ENCODE measurements around the gene NOC4L.

DNA sequence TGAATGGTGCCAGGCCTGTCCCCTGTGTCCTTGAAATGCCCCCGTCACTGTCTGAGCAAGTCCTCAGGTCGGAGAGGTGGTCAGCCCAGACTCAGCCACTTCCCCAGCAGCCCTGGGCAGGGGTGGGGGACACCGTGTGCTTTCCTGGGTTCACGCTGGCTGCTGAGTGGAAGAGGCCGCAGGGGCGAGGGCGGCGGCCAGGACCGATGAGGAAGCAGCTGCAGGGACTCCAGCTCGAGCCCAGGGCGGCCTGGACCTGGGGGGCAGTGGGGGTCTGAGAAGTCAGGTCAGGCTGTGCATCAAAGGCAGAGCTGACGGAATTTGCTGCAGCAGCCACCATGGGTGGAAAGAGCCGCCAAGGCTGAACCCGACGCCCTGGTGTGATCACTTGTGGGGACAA, 28.4 kb downstream of the NOC4L start:
- no peak for TF ChIP-seq EZH2phosphoT487 (IDR thresholded peaks at IDR 0.05; ENCODE audit: unreplicated experiment)
- TF ChIP-seq, protein P1, sequence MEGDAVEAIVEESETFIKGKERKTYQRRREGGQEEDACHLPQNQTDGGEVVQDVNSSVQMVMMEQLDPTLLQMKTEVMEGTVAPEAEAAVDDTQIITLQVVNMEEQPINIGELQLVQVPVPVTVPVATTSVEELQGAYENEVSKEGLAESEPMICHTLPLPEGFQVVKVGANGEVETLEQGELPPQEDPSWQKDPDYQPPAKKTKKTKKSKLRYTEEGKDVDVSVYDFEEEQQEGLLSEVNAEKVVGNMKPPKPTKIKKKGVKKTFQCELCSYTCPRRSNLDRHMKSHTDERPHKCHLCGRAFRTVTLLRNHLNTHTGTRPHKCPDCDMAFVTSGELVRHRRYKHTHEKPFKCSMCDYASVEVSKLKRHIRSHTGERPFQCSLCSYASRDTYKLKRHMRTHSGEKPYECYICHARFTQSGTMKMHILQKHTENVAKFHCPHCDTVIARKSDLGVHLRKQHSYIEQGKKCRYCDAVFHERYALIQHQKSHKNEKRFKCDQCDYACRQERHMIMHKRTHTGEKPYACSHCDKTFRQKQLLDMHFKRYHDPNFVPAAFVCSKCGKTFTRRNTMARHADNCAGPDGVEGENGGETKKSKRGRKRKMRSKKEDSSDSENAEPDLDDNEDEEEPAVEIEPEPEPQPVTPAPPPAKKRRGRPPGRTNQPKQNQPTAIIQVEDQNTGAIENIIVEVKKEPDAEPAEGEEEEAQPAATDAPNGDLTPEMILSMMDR (conservative IDR thresholded peaks at IDR 0.05; ENCODE audit: low read depth in 2 of 2): no peak
- no peak for TF ChIP-seq POLR2AphosphoS5 (IDR thresholded peaks at IDR 0.05; ENCODE audit: low read depth)
- no peak for TF ChIP-seq ZNF331 (CRISPR knock-in tag; IDR thresholded peaks at IDR 0.05; ENCODE audit: low read depth)
- TF ChIP-seq, protein P2, sequence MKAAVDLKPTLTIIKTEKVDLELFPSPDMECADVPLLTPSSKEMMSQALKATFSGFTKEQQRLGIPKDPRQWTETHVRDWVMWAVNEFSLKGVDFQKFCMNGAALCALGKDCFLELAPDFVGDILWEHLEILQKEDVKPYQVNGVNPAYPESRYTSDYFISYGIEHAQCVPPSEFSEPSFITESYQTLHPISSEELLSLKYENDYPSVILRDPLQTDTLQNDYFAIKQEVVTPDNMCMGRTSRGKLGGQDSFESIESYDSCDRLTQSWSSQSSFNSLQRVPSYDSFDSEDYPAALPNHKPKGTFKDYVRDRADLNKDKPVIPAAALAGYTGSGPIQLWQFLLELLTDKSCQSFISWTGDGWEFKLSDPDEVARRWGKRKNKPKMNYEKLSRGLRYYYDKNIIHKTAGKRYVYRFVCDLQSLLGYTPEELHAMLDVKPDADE (IDR thresholded peaks at IDR 0.05): no peak
- TF ChIP-seq, protein P3, sequence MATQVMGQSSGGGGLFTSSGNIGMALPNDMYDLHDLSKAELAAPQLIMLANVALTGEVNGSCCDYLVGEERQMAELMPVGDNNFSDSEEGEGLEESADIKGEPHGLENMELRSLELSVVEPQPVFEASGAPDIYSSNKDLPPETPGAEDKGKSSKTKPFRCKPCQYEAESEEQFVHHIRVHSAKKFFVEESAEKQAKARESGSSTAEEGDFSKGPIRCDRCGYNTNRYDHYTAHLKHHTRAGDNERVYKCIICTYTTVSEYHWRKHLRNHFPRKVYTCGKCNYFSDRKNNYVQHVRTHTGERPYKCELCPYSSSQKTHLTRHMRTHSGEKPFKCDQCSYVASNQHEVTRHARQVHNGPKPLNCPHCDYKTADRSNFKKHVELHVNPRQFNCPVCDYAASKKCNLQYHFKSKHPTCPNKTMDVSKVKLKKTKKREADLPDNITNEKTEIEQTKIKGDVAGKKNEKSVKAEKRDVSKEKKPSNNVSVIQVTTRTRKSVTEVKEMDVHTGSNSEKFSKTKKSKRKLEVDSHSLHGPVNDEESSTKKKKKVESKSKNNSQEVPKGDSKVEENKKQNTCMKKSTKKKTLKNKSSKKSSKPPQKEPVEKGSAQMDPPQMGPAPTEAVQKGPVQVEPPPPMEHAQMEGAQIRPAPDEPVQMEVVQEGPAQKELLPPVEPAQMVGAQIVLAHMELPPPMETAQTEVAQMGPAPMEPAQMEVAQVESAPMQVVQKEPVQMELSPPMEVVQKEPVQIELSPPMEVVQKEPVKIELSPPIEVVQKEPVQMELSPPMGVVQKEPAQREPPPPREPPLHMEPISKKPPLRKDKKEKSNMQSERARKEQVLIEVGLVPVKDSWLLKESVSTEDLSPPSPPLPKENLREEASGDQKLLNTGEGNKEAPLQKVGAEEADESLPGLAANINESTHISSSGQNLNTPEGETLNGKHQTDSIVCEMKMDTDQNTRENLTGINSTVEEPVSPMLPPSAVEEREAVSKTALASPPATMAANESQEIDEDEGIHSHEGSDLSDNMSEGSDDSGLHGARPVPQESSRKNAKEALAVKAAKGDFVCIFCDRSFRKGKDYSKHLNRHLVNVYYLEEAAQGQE (IDR thresholded peaks at IDR 0.05; ENCODE audit: unreplicated experiment): no peak
- TF ChIP-seq EZH2 (IDR thresholded peaks at IDR 0.05; ENCODE audit: low read depth, unreplicated experiment): no peak
- no peak for TF ChIP-seq NANOG (IDR thresholded peaks at IDR 0.05; ENCODE audit: borderline replicate concordance)
- TF ChIP-seq JUNB (IDR thresholded peaks at IDR 0.05; ENCODE audit: unreplicated experiment): no peak

All from GM23338 (cell line).